NCI-H146 treated with DMSO at 0.1 percent for 48 hours (cell line): ENCODE measurements around the gene PKLR.
"Not testable (repeated sequence)": the region's sequence is repeated elsewhere in the genome, so short reads cannot be mapped to it uniquely, and the experiment has no call there.

Experiments
- DNase-seq: peaks from one replicate; lab custom pipeline; 2025; ENCODE audit not compliant: unreplicated experiment; lab: John Stamatoyannopoulos, UW

PKLR gene

DNA sequence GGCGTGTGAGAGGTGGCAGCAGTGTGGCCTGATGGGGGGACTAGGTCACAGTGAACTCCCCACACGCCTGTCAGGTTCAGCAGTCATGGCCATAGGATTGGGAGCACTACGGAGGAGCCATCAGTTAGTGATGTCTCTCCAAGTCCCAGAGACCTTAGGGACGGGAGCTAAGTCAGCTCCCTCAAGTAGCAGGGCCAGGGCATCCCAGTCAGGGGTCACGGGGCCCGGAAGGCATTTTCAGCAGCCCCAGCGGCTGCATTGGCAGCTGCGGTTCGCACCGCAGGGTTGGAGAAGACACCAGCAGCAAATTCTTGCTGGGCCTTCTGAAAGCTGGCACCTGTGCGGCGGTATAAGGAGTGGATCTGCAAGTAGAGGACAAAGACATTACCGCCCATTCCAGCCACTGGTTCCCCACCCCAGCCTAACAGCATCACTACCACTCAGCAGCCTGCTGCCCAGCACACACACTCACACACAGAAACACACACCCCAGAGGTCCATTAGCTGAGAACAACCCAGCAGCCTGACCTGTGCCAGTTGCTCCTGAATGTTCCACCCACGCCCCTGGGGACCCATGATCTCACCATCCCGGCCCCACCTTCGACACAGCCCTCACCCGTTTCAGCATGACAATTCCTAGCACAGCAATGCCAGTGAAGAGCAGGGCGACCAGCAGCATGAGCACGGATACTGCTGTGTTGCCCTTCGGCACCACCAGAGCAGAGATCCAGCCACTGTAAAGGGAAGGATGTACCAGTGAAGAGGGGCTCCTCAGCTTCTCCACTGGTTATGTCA, 45.0 kb downstream of the PKLR start:
- no peak for DNase-seq

DNA sequence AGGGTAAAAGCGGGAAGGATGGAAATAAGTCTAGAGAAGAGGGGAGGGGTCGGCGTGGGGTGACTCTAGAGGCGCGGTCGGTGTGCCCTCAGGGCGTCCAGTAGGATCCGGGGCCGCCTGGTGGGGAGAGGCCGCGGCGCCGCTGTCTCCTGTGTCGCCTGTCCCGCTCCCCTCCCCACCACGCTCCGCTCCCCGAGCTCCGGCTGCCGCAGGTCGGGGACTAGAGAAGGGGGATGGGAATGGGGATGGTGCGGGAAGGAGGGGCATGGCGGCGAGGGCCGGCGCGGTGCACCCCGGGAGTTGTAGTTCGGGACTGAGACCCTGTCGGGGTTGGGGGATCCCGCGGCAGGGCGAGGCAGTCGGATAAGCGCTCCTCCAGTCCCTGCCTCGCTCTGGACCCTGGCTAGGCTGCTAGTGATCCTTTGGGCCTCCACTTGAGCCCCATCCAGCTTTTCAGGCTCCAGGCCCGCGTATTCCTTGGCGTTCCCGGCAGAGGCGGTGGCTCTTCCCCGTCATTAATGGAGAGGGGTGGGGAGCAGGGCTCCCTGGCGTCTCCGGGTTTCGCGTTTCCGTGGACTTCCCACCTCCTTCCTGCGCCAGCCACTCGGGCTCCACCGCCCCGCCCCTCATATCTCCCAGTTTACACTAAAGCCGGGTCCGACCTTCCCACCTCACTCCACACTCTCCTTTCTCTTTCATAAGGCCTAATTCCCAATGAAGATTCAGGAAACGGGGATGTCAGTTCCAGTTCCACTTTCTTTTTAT, 45.8 kb downstream of the PKLR start, which contains the start of gene ENTREP3:
Gene ENTREP3 (minus strand): TSS at position 241 of the 765 bp plus-strand sequence. CDS start 606 bp downstream, outside the sequence.
- DNase-seq = peak; percentile 61

DNA sequence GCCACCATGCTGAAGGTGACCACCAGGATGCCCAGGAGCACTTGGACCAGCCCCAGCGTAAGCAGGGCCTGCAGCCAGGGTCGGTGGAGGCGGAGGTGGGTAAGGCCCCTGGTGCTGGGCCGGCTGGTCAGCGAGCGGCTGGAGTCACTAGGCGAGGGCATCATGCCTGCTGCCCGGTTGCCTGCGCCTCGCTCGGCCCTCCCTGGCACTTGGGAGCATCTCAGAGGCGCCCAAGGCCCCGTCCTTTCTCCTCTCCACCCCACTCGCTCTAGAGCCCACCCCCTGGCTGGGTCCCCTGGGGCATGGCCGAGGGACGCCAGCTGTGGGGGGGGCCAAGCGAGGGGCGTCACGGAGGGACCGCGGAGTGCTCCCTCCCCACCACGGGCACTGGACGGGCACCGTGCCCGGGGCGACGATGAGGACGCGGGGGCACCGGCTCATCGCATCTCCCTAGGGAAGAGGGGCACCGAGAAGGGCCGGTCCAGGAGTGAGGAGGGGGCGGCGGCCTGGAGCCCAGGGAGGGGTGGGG, 46.5 kb downstream of the PKLR start:
- no peak for DNase-seq

DNA sequence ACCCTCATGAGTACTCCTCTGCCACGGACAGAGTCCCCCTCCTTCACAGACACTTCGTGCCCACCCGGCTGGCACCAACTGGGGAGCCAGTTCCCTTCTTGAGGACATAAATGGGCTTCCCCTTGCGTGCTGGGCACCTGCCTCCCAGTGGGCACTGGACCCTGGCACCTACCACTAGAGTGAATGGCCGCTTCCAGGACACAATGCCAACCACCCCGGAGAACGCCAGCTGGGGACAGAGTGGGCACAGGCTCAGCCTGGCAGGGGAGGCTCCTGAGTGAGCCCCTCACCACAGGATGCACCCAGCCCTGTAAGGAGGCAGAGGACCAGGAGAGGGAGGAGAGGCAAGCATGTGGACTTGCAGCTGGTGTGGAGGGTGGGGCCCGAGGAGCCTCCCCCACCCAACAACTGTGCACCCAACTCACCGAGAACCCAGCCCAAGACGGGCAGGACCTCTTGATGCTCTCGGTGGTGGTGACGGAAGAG, 47.0 kb downstream of the PKLR start:
- DNase-seq = no peak

DNA sequence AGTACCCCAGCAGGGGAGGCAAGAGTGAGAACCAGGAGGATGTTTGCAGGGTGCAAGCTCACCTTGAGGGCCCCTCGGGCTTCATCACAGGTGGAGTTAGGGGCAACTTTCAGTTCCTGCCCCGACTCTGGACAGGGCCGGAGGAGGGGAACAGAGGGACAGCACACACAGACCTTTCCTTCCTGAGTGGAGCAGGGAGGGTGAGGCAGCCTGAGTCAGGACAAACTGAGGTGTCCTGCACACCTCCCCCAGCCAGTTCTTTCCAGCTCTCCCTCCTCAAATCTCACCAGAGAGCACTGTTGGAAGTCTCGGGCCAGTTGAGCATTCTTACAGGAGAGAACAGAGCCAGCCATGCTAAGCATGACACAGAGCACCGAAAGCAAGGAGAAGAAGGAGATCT, 47.4 kb downstream of the PKLR start:
- no peak for DNase-seq

DNA sequence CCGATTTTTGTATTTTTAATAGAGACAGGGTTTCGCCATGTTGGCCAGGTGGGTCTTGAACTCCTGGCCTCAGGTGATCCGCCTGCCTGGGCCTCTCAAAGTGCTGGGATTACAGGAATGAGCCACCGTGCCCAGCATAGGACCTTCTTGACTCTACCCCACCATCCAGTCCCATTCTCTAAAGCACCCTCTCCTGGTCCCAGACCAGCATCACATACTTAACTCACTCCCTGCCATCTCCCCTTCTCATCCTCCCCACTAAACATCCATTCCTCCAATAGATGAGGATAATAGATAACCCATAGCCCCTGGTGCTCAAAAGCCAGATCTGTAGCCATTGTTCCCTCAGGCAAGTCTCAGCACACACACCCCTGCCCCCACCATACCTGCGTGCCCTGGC, 48.0 kb downstream of the PKLR start:
- no peak for DNase-seq

DNA sequence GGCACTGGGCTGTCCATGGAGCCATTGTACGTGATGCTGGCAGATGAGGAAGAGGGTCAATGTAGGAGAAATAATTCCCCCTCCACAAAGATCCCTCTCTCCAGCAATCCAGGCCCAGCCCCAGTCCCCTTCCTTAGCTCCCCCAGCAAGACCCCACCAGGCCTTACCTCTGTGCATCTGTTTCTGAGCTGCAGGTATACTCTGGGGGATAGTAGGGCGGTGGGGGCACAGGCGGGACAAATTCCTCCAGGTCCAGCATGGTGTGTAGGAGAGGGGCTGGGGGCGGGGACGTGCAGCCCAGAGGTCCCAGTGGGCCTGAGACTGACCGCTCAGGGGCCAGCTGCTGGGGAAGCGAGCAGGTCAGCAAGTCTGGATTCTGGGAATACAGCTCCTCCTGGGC, 49.7 kb downstream of the PKLR start:
- no peak for DNase-seq

DNA sequence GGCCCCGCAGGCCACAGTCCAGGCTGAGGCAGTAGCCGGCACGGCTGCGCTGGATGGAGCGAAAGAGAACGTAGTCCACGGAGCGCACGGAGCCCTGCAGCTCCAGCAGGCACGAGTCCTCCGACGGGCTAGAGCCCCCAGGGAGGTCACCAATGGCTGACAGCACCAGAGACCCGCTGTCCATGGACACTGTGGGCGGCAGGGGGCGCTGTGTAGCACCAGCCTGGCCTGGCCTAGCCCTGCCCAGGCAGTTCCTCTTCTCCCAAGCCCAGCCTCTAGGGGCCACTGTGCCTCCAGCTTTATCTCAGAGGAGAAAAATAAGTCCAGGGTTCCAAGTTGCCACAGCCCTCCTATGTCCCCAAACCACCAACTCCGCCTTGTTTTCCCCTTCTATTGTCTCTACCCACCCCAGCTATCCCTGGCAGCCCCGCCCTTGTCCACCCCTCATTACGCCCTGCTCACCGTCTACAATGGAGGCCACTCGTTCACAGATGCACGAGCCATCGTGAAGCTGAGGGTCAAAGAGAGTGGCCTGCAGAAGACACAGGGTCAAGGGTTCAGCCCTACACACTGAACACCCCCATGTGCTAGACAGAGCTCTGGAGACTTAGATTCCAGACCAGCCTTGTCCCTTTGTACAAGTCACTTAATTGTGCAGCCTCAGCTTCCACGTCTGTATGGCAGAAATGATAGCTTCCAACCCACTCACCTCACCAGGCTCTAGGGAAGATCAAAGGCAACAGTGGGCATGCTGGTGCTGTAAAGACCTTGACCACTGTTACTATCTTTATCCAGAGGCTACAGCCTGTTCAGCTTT, 50.4 kb downstream of the PKLR start:
- DNase-seq = peak; percentile 75

DNA sequence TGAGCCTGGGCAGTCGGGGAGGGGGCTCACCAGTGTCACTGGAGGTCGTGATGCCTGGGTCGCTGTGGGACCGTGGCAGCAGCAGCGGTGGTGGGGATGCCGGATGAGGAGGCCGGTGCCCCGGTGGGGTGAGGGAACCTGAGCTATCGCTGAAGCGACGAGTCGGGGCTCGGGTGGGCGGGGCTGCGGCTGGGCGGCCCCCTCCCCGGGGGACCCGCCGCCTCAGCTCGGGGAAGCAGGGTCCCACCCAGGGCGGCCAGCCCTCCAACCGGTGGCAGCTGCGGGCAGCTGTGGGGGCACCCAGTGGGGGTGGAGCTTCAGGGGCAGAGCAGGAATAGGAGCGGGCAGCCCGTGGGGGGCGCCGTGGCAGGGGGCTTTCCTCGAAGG, 51.0 kb downstream of the PKLR start:
- DNase-seq = no peak

DNA sequence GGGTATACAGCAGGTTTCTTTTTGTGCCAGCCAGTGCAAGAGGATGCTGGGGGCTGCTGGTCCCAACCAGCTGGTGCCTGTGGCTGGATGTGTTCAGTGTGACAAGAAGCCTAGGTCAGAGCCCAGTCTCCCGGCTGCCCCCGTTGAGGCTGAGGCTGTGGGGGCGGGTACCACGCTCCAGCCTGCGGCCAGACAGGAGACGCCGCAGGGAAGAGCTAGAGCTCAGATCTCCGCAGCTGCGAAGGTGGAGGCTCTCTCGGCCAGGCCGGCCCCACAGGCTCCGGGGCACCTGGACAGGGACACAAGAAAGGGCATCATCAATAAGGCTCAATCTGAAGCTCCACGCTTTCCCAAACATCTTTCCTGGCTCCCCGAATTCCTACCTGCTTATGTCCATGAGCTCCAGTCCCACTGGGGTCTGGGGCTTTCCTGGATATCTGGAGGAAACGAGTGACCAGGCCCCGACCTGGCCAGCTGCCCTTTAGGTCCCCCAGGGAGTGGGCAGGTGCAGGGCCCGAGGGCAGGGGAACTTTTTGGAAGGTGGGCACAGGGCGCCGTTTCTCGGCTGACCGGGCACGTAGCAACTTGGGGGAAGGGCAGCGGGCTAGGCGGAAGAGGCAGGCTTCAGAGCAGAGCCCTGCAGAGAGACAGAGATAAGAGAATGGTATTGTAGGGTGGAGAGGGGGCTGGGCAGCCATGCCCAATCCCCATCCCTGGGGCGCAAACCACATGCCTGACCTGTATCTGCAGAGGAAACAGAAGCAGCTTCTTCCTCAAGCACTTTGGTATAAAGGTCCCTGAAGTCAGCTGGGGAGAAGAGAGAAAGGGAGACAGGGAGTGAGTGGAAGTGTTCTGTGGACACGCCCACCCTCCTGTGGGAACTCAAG, 53.3 kb downstream of the PKLR start:
- no peak for DNase-seq

DNA sequence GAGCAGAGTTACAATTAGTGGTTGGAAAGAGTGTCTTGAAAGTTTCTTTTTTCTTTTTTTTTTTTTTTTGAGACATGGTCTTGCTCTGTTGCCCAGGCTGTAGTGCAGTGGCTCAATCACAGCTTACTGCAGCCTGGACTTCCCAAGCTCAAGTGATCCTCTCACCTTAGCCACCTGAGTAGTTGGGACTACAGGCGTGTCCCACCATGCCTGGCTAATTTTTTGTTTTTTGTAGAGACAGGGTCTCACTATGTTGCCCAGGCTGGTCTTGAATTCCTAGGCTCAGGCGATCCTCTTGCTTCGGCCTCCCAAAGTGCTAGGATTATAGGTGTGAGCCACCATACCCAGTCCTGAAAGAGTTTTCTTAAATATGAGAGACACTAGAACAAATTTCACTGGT, 54.4 kb downstream of the PKLR start:
- not testable (repeated sequence) for DNase-seq

DNA sequence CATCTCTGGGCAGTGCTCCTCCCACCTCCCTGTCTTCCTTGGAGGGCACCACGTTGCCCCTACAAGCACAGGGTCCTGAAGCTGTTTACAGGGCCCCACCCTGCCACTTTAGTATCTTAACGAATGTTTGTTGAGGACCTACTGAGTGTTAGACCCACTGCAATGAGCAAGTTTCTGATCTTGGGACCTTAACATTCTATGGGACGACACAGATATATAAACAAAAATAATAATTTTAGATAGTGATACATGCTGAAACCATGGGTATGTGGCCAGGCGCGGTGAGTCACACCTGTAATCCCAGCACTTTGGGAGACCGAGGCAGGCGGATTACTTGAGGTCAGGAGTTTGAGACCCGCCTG, 56.1 kb downstream of the PKLR start:
- DNase-seq = no peak

DNA sequence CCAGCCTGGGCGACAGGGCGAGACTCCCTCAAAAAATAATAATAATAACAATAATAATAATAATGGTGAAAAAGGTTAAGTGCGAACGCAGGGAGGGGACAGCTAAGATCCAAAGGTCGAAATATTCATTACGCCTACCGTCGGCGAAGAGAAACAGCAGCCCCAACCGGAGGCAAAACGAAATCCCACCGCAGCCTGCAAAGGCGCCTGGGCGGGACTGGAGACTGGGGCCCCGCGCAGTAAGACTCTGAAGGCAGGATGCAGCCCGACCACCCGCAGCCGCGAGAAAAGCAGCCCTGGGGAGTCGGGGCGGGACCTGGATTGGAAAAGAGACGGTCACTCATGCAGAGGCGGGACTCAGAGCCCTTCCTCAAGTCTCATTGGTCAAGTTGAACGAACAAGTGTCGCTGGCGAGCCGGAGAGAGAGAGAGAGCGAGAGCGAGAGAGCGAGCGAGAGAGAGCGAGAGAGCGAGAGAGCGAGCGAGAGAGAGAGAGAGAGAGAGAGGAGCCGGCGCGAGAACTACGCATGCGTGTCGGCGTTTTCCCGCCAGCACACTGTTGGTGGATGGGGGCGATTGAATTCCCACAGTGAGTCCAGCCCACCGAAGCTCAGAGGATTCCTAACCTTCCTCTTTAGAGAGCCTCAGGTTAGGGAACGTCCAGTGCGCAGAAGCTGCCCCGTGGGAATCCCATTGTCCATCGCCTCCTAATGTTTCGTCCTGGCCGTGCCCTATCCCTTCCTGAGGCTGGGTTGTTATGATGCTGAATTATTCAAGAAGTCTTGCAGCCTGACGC, 56.7 kb downstream of the PKLR start:
- peak; percentile 98 for DNase-seq

DNA sequence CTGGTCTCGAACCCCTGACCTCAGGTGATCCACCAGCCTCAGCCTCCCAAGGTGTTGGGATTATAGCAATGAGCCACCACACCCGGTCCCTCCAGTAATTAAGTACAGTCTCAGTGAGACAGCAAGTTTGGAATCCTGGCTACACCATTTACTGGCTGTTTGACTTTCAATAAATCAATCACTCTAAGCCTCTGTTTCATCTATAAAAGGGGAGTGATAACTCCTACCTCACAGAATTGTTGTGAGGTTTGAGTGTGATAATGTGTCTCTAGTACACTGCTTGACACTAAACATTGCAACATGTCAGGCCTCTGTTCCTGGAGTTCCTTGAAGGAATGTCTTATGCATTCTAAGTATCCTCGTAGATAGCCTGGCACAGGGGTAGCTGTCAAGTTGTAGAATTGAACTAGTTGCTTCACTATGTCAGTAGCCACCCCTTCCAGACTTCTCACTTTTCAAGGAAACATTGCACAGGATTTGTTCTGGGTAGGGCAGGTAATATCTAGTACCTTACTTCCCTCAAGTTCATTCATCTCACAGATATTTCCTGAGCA, 58.4 kb downstream of the PKLR start:
- DNase-seq = no peak

DNA sequence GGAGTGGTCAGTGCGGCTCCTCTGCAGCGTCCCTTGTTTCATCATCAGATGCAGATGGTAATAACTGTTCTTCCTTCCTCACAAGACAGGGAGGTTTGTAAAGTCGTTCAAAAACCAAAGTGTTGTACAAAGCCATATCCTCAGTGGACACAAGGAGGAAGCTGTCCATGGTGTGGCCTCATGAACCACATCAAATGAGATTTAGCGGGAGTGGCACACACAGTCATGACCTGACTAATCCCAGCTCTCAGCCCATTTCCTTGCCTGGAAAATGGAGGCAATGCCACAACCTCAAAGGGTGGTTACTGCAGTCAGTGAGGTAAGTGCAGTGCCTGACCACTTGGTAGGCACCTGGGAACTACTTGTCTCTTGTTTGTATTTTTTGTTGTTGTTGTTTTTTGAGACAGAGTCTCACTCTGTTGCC, 59.4 kb downstream of the PKLR start:
- no peak for DNase-seq

DNA sequence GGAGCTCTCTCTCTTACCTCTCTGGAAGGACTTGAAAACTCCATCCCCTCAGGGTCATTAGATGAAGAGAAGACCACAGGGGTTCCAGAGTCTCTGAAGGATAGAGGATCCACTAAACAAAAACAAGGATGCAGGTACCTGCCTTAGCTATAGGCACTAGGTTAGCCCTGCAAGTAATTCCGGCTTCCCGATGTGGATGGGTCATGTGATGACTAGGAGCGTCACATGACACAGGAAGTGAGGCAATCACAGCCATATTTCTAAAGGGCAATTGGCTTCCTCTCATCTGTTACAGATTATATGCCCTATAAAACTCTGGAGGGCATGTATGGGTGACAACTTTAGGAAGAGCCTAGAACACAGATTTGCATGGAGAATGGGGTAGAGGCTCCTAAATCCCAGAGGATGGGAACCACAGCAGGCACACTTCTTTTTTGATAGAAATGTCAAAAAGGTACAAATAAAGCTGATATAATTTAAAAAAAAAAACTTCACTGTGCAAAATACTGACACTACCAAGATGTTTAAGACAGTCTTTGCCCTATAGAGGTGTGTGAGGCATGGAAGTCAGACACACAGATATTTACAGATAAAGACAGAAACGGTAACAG, 60.1 kb downstream of the PKLR start:
- peak; percentile 48 for DNase-seq
